GM23338 (cell line): ENCODE results near the gene RAPGEF5. TPM values are rescaled to one million over a fixed set of nuclear protein-coding genes. Genes with fewer than 3 reads are reported as not detected.

Experiments used
- ATAC-seq: fragments of 200-7000 bp; cut with Tn5 transposase; 3 replicates; pipeline ENCODE4 v1.9.1; 2020
- DNase-seq: peaks from one replicate; pipeline ENCODE4 v3.0.0-alpha.2; 2015; ENCODE audit warnings: low spot score
- H2AFZ ChIP-seq: fragments of 200-600 bp; sonication (generic); 2 replicates; pipeline ENCODE4 v1.8.0; 2016; ENCODE audit warnings: antibody characterized with exemption, mild to moderate bottlenecking, moderate library complexity
- H3F3A ChIP-seq: fragments of 200-600 bp; sonication (generic); replicated peaks from 2 replicates; pipeline ENCODE4 v1.8.0; 2017; ENCODE audit warnings: antibody characterized with exemption, mixed run types, low read depth
- H3K27ac ChIP-seq: fragments of 200-600 bp; sonication (generic); 2 replicates; pipeline ENCODE4 v1.6.1; 2016; ENCODE audit warnings: low read depth
- H3K27me3 ChIP-seq: fragments of 200-600 bp; sonication (generic); 2 replicates; pipeline ENCODE4 v1.8.0; 2016; ENCODE audit warnings: mild to moderate bottlenecking, mixed run types, moderate library complexity; ENCODE audit not compliant: insufficient read depth
- H3K36me3 ChIP-seq: fragments of 200-600 bp; sonication (generic); 2 replicates; pipeline ENCODE4 v1.8.0; 2016; ENCODE audit warnings: mild to moderate bottlenecking; ENCODE audit not compliant: insufficient read depth
- H3K4me1 ChIP-seq: fragments of 200-600 bp; sonication (generic); 2 replicates; pipeline ENCODE4 v1.8.0; 2016; ENCODE audit warnings: mild to moderate bottlenecking, moderate library complexity; ENCODE audit not compliant: insufficient read depth
- H3K4me2 ChIP-seq: fragments of 200-600 bp; sonication (generic); 2 replicates; pipeline ENCODE4 v1.7.1; 2017; ENCODE audit warnings: mixed run types
- H3K4me3 ChIP-seq: fragments of 200-600 bp; sonication (generic); 2 replicates; pipeline ENCODE4 v1.6.1; 2016; ENCODE audit warnings: mixed run types
- H3K79me2 ChIP-seq: fragments of 200-600 bp; sonication (generic); replicated peaks from 2 replicates; pipeline ENCODE4 v1.8.0; 2017; ENCODE audit warnings: mild to moderate bottlenecking; ENCODE audit not compliant: insufficient read depth
- H3K9me2 ChIP-seq: fragments of 200-600 bp; sonication (generic); 2 replicates; pipeline ENCODE4 v1.8.0; 2017; ENCODE audit not compliant: insufficient read depth
- H4K20me1 ChIP-seq: fragments of 200-600 bp; sonication (generic); replicated peaks from 2 replicates; pipeline ENCODE4 v1.8.0; 2017; ENCODE audit warnings: mild to moderate bottlenecking; ENCODE audit not compliant: insufficient read depth
- H3K27ac Mint-ChIP-seq: 2 replicates; pipeline ENCODE4 v1.8.0; 2020; ENCODE audit warnings: inconsistent platforms, mild to moderate bottlenecking, moderate library complexity, mixed read lengths
- H3K27me3 Mint-ChIP-seq: 3 replicates; pipeline ENCODE4 v1.8.0; 2022; ENCODE audit warnings: low read depth, mild to moderate bottlenecking, moderate library complexity, mixed read lengths, inconsistent platforms; ENCODE audit not compliant: insufficient read depth, poor library complexity
- H3K36me3 Mint-ChIP-seq: 3 replicates; pipeline ENCODE4 v1.8.0; 2021; ENCODE audit warnings: low read depth, mild to moderate bottlenecking, inconsistent platforms, moderate library complexity, mixed read lengths
- H3K4me1 Mint-ChIP-seq: 3 replicates; pipeline ENCODE4 v1.8.0; 2020; ENCODE audit warnings: mild to moderate bottlenecking, inconsistent platforms, mixed read lengths
- H3K4me3 Mint-ChIP-seq: 3 replicates; pipeline ENCODE4 v1.8.0; 2021; ENCODE audit warnings: moderate library complexity, mild to moderate bottlenecking, inconsistent platforms, mixed read lengths
- H3K9me3 Mint-ChIP-seq: 3 replicates; pipeline ENCODE4 v1.8.0; 2020; ENCODE audit warnings: moderate library complexity, mild to moderate bottlenecking, inconsistent platforms, mixed read lengths
- CTCF ChIP-seq, 2 experiments: fragments of 200-600 bp in 1 of 2; sonication (generic) in 1 of 2; conservative IDR thresholded peaks; 2 replicates each; pipeline versions ENCODE4 v1.5.1 to v1.6.1; 2016 to 2017; ENCODE audit warnings: antibody characterized with exemption in 2 of 2, low read depth in 2 of 2, mild to moderate bottlenecking in 2 of 2, moderate library complexity in 1 of 2
- EZH2 ChIP-seq: fragments of 200-600 bp; sonication (generic); IDR thresholded peaks from one replicate; pipeline ENCODE4 v1.8.0; 2017; ENCODE audit warnings: antibody characterized with exemption, mild to moderate bottlenecking, low read depth; ENCODE audit not compliant: unreplicated experiment
- EZH2phosphoT487 ChIP-seq: fragments of 200-600 bp; sonication (generic); IDR thresholded peaks from one replicate; pipeline ENCODE4 v1.8.1; 2018; ENCODE audit warnings: antibody characterized with exemption; ENCODE audit not compliant: unreplicated experiment
- JUNB ChIP-seq: IDR thresholded peaks from one replicate; pipeline ENCODE4 v1.6.1; 2016; ENCODE audit warnings: antibody characterized with exemption; ENCODE audit not compliant: unreplicated experiment
- NANOG ChIP-seq: IDR thresholded peaks from 2 replicates; pipeline ENCODE4 v1.6.1; 2016; ENCODE audit warnings: antibody characterized with exemption, borderline replicate concordance
- POLR2AphosphoS5 ChIP-seq: IDR thresholded peaks from 2 replicates; pipeline ENCODE4 v1.6.1; 2016; ENCODE audit warnings: antibody characterized with exemption, low read depth
- REST ChIP-seq: IDR thresholded peaks from one replicate; pipeline ENCODE4 v1.6.1; 2018; ENCODE audit warnings: antibody characterized with exemption; ENCODE audit not compliant: unreplicated experiment
- STAT1 ChIP-seq: IDR thresholded peaks from one replicate; pipeline ENCODE4 v1.6.1; 2016; ENCODE audit warnings: antibody characterized with exemption; ENCODE audit not compliant: unreplicated experiment
- ZNF331 ChIP-seq: fragments of 250-450 bp; sonication (Bioruptor Pico); IDR thresholded peaks from 2 replicates; pipeline ENCODE4 v1.5.0; 2020; ENCODE audit warnings: low read depth, mild to moderate bottlenecking, moderate library complexity
- polyA plus RNA-seq: library from polyadenylated mRNA; unstranded; fragments of >200 nt; fragmentation: Nextera tagmentation; extraction: Ambion mirVana; gene quantifications from 2 replicates; pipeline ENCODE4 v1.2.1, GENCODE V29; 2016
- total RNA-seq: library from RNA; depleted of rRNA; stranded (reverse); fragments of >200 nt; shearing (Covaris generic); gene quantifications from 2 replicates; pipeline ENCODE4 v1.2.3, GENCODE V29; 2014
- TF ChIP-seq, protein P1 (sequence below): IDR thresholded peaks from 2 replicates; pipeline ENCODE4 v1.6.1; 2016; ENCODE audit warnings: antibody characterized with exemption
- TF ChIP-seq, protein P2 (sequence below): fragments of 250-450 bp; sonication (Bioruptor Pico); IDR thresholded peaks from 2 replicates; pipeline ENCODE4 v1.5.0; 2020; ENCODE audit warnings: mild to moderate bottlenecking, moderate library complexity

Gene RAPGEF5
- total and polyA plus RNA-seq, 2 experiments from 2014 or later, result 6.3 to 13.1 TPM

- Mint-ChIP-seq H3K36me3 (peaks cover 9% of the 10 kb centered on the region), H3K4me1 (peaks cover 10% of the 10 kb centered on the region), H3K27ac (no peak overlapping the region), H3K4me3 (no peak overlapping the region), H3K27me3 (peaks cover 17% of the 10 kb centered on the region), H3K9me3 (peaks cover 26% of the 10 kb centered on the region)
- Histone ChIP-seq H3K4me2 (no peak overlapping the region), H3K79me2 (no peaks in the 10 kb centered on the region), H3K27ac (no peak overlapping the region), H3K36me3 (no peaks in the 10 kb centered on the region; the same call in 1 of the 2 replicates), H3F3A (no peaks in the 10 kb centered on the region), H4K20me1 (no peaks in the 10 kb centered on the region), H2AFZ (no peak overlapping the region), H3K27me3 (no peaks in the 10 kb centered on the region), H3K9me2 (peaks cover 5% of the 10 kb centered on the region), H3K4me1 (peaks cover 12% of the 10 kb centered on the region), H3K4me3 (no peak overlapping the region)
- ATAC-seq, result no peak
- DNase-seq, result no peak
- TF ChIP-seq REST (no peak), NANOG (no peak), EZH2 (no peak), CTCF (conservative IDR thresholded peaks at IDR 0.05; ENCODE audit: low read depth in 2 of 2) (no peak), EZH2phosphoT487 (no peak), ZNF331 (CRISPR knock-in tag) (no peak), STAT1 (no peak), POLR2AphosphoS5 (no peak), JUNB (no peak)
- TF ChIP-seq, protein P1, sequence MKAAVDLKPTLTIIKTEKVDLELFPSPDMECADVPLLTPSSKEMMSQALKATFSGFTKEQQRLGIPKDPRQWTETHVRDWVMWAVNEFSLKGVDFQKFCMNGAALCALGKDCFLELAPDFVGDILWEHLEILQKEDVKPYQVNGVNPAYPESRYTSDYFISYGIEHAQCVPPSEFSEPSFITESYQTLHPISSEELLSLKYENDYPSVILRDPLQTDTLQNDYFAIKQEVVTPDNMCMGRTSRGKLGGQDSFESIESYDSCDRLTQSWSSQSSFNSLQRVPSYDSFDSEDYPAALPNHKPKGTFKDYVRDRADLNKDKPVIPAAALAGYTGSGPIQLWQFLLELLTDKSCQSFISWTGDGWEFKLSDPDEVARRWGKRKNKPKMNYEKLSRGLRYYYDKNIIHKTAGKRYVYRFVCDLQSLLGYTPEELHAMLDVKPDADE, result no peak
- TF ChIP-seq, protein P2, sequence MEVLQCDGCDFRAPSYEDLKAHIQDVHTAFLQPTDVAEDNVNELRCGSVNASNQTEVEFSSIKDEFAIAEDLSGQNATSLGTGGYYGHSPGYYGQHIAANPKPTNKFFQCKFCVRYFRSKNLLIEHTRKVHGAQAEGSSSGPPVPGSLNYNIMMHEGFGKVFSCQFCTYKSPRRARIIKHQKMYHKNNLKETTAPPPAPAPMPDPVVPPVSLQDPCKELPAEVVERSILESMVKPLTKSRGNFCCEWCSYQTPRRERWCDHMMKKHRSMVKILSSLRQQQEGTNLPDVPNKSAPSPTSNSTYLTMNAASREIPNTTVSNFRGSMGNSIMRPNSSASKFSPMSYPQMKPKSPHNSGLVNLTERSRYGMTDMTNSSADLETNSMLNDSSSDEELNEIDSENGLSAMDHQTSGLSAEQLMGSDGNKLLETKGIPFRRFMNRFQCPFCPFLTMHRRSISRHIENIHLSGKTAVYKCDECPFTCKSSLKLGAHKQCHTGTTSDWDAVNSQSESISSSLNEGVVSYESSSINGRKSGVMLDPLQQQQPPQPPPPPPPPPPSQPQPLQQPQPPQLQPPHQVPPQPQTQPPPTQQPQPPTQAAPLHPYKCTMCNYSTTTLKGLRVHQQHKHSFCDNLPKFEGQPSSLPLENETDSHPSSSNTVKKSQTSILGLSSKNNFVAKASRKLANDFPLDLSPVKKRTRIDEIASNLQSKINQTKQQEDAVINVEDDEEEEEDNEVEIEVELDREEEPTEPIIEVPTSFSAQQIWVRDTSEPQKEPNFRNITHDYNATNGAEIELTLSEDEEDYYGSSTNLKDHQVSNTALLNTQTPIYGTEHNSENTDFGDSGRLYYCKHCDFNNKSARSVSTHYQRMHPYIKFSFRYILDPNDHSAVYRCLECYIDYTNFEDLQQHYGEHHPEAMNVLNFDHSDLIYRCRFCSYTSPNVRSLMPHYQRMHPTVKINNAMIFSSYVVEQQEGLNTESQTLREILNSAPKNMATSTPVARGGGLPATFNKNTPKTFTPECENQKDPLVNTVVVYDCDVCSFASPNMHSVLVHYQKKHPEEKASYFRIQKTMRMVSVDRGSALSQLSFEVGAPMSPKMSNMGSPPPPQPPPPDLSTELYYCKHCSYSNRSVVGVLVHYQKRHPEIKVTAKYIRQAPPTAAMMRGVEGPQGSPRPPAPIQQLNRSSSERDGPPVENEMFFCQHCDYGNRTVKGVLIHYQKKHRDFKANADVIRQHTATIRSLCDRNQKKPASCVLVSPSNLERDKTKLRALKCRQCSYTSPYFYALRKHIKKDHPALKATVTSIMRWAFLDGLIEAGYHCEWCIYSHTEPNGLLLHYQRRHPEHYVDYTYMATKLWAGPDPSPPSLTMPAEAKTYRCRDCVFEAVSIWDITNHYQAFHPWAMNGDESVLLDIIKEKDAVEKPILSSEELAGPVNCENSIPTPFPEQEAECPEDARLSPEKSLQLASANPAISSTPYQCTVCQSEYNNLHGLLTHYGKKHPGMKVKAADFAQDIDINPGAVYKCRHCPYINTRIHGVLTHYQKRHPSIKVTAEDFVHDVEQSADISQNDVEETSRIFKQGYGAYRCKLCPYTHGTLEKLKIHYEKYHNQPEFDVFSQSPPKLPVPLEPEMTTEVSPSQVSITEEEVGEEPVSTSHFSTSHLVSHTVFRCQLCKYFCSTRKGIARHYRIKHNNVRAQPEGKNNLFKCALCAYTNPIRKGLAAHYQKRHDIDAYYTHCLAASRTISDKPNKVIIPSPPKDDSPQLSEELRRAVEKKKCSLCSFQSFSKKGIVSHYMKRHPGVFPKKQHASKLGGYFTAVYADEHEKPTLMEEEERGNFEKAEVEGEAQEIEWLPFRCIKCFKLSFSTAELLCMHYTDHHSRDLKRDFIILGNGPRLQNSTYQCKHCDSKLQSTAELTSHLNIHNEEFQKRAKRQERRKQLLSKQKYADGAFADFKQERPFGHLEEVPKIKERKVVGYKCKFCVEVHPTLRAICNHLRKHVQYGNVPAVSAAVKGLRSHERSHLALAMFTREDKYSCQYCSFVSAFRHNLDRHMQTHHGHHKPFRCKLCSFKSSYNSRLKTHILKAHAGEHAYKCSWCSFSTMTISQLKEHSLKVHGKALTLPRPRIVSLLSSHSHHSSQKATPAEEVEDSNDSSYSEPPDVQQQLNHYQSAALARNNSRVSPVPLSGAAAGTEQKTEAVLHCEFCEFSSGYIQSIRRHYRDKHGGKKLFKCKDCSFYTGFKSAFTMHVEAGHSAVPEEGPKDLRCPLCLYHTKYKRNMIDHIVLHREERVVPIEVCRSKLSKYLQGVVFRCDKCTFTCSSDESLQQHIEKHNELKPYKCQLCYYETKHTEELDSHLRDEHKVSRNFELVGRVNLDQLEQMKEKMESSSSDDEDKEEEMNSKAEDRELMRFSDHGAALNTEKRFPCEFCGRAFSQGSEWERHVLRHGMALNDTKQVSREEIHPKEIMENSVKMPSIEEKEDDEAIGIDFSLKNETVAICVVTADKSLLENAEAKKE (CRISPR knock-in tag), result no peak
Measured at GRCh38 chr7:22093001-22093400, 264.0 kb downstream of the RAPGEF5 start.
